HG03175 (cell line): ENCODE data around the gene RTL3.

Experiments
- ATAC-seq: cut with Tn5 transposase; IDR thresholded peaks from one replicate; pipeline ENCODE4 v1.9.1; 2021; ENCODE audit warnings: mild to moderate bottlenecking, moderate library complexity; ENCODE audit not compliant: unreplicated experiment

The RTL3 gene

GRCh38 chrX:78619834-78620233, 39.3 kb downstream of the RTL3 start:
- ATAC-seq, result no peak

GRCh38 chrX:78618987-78619386, 40.1 kb downstream of the RTL3 start:
- ATAC-seq, result no peak

DNA sequence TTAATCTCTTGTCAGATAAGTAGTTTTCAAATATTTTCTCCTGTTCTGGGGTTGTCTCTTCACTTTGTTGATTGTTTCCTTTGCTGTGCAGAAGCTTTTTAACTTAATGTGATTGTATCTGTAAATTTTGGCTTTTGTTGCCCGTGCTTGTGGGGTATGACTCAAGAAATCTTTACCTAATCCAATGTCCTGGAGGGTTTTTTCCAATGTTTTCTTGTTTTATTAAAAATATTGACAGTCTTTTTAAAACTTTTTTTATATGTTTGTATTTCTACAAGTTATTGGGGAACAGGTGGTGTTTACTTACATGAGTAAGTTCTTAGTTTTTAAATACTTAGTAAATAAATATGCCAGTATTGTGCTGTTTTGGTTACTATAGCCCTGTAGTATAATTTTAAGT, 44.9 kb downstream of the RTL3 start:
- ATAC-seq, result no peak
